HG03460 (cell line): ENCODE measurements around the gene TSR1.
"Not testable (repeated sequence)": the region's sequence is repeated elsewhere in the genome, so short reads cannot be mapped to it uniquely, and the experiment has no call there.

Experiments
- ATAC-seq: cut with Tn5 transposase; IDR thresholded peaks from one replicate; pipeline ENCODE4 v1.9.1; 2021; ENCODE audit not compliant: unreplicated experiment

Gene TSR1

DNA sequence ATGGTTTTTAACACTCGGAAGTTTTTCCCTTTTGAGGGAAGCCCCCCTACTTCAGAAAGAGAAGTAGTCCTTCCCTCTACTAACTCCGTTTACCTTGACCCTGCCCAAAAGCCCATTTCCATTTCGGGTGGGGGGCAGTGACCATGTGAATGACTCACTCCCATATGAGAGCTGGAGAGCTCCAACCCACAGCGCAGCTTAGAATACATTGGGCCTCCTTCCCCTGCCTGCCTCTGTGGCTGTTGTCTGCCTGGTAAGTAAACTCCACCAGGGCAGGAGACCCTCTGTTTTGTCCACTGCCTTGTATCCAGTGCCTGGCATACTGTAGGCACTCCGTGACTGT lies 2.0 kb upstream of the TSR1 start:
- no peak for ATAC-seq

DNA sequence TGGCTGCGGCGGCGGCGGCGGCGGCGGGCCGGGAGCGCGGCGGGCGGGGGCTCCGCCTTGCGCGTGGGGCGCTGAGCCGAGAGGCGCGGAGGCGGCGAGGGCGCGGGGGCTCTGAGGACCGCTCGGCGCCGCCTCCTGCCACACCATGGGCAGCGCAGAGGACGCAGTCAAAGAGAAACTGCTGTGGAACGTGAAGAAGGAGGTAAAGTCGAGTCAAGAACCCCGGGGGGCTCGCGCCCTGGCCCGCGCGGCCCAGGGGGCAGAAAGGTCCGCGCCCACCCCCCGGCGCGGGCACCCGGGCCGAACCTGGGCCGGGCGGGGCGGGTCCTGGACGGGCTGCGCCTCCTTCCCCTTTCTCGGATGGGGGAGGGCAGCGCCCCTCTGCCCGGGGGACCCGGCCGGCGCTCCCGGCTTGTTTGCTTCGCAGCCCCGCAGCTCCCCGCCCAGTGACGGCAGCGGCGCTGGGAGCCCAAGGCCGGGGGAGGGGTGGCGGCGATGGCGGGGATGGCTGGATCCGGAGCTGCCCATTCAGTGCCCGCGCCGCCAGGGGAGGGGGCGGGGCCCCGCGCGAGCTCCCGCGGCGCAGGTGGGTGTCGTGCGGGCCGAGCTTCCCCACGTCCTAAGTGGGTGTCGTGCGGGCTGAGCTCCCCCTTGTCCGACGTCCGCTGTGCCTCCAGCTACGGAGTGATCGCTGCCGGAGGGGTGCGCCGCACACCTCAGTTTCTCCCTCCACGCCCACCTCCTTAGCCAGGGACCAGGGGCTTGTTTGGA lies 1.5 kb upstream of the TSR1 start:
- ATAC-seq = no peak

GRCh38 chr17:2336852-2337543 lies 741 bp upstream of the TSR1 start, which contains the start of gene SGSM2:
TSS of gene SGSM2 (plus strand) at chr17:2337501. CDS start at chr17:2337689, 188 bp downstream.
- no peak for ATAC-seq

- ATAC-seq = no peak
These were observed 487 bp downstream of the TSR1 start for GRCh38 chr17:2335726-2336214.

DNA sequence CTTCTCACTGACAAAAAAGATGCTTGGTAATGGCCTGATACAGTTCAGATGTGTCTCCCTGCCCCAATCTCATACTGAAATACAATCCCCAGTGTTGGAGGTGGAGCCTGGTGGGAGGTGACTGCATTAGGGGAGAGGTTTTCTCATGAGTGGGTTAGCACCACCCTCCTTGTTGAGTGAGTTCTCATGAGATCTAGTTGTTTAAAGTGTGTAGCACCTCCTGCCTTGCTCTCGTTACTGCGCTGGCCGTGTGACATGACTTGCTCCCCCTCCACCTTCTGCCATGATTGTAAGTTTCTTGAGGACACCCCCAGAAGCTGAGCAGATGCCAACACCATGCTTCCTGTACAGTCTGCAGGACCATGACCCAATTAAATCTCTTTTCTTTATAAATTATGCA lies 5.0 kb downstream of the TSR1 start:
- no peak for ATAC-seq

- ATAC-seq = no peak
These were observed 12.5 kb downstream of the TSR1 start for GRCh38 chr17:2323629-2324314.

DNA sequence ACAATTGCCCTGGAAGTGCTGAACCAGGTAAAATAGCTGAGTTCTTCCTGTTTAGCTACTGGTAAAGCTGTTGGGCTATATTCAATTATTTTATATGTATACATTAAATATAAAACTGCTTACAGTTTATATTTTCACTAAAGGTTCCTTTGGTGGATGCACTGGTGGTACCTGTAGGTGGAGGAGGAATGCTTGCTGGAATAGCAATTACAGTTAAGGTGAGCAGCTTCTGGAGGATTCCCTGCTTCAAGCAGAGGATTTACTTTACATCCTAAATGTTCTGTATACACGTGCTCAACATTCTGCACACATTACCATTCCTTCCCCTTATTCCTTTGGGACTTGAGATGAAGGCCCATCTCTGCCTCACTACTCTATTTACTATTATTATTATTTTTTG lies 14.9 kb downstream of the TSR1 start:
- ATAC-seq = no peak

- no peak for ATAC-seq
These were observed 17.2 kb downstream of the TSR1 start for GRCh38 chr17:2319051-2319450.

DNA sequence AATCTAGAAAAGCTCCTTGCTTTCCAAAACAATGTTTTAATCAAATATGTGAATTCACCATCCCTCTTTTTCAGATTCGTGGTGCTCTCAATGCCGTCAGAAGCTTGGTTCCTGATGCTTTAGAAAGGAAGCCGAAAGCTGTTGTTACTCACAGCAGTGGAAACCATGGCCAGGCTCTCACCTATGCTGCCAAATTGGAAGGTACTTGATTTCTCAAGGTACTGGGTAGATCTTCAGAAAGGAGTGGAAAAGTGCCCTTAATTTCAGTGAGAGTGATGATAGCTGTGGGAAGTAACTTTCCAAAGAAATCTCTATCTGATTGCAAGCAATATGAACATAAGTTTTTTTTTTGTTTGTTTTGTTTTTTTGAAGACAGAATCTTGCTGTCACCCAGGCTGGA lies 18.5 kb downstream of the TSR1 start:
- ATAC-seq = no peak

GRCh38 chr17:2316916-2317205 lies 19.4 kb downstream of the TSR1 start:
- ATAC-seq = not testable (repeated sequence)

- no peak for ATAC-seq
These were observed 23.5 kb downstream of the TSR1 start for GRCh38 chr17:2312736-2313135.

DNA sequence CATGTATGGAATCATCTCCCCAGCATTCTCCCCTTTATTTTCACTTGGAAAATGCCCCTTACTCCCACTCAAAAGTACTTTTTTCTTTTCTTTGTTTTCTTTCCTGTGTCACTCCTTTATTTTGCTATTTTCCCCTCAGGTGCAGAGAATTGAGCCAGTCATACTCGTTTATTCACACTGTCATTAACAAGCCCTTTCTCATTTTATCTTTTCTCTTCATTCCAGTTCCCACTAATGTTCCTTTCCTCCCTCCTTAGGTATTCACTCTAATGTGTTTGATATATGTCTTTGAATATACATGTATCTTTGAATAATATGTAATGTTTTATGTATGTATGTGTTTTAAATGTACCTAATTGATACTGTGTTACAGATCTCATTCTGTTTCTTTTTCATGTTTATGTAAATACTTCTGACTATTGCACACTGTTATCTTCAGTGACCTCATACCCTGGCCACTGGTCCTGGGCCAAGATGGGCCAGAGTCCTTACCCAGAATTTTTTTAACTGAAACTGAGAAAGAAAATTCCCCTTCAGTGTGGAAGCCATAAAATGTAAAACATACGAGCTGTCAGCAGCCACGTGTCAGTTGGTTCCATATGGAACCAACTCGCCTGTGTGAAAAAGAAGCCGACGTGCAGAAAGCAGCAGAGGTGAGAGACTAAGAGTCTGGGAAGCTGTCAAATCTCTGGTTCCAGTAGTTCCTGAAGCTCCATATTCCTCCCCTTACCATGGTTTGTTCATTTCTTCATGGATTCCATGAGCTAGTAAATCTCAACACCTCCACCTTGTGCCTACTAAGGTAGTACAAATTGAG lies 26.7 kb downstream of the TSR1 start:
- ATAC-seq = no peak

- ATAC-seq = no peak
These were observed 31.3 kb downstream of the TSR1 start for GRCh38 chr17:2304931-2305330.

DNA sequence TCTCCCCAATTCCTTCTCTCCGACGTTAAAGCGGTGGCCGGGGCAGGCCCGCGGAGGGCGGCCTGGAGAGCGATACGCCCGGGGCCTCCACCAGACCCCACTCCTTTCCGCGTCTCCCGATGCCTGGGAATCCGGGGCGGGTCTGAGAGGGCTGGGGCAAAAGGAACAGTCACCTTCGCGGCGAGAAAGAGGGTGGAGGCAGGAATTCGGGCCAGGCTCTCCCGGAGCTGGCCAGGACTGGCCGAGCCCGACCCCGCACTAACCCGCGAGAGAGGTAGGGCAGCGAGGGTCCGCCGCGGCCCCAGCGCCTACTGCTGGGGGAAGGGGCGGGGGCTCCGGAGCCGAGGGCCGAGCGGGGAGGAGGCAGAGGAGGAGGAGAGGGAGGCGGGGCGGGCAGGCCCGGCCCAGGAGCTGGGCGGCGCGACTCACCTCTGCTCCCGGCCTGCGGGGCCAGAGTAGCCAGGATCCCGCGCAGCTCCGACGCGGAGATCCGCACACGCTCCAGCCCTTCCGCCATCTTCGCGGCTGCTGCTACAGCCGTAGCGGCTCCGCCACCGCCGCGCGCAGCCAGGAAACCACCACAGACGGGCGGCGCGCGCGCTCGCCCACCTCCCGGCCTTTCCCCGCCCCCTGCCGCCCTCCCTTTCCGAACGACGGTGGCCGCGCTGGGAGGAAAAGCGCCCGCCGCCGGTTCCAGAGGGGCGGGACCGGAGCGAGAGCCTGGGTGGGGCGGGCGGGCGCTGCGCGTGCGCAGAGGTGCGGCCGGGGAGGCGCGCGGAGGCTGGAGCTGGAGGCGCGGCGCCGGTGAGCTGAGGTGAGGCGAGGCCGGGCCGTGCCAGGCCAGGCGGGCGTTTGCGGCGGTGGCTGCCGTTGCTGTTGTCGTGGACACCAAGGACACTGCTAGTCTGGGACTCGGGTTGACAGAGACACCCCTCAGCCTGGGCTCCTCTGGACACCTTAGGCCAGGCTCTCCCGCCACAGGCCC lies 32.8 kb downstream of the TSR1 start, which contains the start of the genes SMG6 and SRR:
SMG6 (minus strand) TSS at position 582 of the 985 bp plus-strand sequence; CDS start at position 517, 65 bp downstream.
SRR (plus strand) TSS at position 747 of the 985 bp plus-strand sequence. CDS start 11,611 bp downstream, outside the sequence.
- peak; percentile 72 for ATAC-seq

DNA sequence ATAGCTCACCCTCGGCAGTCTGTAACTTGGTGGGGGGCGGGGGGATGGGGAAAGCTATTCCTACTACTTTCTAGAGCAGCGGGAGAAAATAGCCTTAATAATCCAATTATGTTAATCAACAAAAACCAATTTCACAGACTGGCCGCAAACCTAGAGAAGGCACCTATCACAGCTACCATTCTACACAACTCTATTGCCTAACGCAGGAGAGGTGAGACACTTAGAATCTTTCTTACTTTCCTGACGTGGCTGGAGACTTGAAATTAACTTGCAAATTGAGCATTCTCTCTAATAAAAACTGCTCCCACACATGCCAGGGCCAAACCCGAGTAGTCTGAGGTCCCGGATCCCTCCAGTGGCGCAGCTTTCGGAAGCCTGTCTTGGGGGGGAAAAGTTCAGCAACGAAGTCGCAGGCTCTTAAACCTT lies 33.5 kb downstream of the TSR1 start:
- peak; percentile 8 for ATAC-seq

- ATAC-seq = no peak
These were observed 36.5 kb downstream of the TSR1 start for GRCh38 chr17:2299756-2300155.

DNA sequence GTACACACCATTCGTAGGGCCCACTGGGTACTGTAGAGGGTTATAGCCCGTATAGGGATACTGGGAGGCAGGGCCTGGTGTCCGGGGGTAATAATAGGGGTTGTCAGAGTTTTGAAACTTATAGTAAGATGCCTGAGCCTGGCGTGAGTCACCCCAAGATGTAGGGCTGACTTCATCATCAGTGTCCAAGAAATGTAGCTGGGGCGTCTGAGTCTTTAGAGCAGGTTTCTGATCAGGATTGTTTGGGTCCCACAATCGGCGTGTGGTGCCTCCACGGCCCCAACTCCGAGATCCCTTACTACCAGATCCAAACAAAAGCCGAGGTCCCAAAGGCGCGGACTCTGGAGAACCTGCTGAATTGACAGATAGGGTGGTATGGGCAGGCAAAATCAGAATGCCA lies 37.1 kb downstream of the TSR1 start:
- no peak for ATAC-seq

DNA sequence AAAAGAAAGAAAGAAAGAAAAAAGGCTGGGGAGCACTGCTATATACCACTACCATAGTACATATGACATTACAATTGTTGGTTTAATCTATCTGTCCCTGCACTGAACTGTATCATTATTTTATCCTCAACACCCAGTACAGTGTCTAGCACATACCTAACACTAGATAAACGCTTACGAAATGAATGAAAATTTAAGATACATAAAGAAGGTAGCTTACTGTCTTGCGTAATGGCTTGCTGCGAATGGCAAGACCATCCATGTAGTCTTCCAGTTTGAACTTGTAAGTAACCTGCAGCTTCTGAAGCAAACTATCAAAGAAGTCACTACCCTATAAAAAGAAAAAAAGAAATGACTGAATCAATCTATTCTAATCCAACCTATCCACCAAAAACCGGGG lies 39.2 kb downstream of the TSR1 start:
- no peak for ATAC-seq

DNA sequence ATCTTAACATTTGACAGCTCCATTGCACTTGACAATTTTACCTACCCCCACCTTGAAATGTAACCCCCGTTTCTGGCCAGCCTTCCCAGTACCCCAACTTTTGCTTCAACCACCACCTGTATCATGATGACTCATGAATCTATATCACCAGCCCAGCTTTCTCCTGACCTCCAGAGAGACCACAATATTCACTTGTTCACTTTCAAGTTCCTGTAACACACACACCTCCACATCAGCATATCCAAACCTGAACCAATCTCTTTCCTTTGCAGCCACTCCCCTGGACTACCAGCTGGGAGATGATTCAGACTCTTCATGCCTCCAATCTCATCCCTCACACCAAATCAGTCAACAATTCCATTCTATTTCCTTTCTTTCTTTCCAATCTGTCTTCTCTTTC lies 40.7 kb downstream of the TSR1 start:
- no peak for ATAC-seq

DNA sequence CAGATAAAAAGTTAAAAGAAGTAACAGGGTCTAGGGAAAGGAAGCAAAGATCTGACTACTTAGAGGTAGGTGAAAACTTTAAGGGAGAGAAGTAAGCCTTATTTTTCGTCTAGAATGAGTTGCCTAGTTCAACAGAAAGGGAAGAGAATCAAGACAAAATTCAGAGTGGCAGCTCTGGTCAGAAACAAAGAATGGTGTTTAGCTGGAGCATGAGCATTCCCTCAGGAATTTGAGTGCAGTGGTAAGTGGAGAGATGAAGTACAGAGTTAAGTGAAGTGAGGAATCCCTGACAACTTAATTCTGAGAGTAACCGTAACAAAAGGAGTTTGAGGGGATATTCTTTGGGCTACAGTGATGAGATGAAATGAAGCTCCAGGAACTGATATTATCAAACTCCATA lies 44.2 kb downstream of the TSR1 start:
- no peak for ATAC-seq
